Activated CD8-positive, alpha-beta T cell treated with anti-CD3 and anti-CD28 coated beads, Interleukin-2, amount 10 ng/mL, durations not matched to agents 7 days and 5 days (primary cell): ENCODE data around the gene MBOAT1. TPM values are rescaled to one million over a fixed set of nuclear protein-coding genes. Genes with fewer than 3 reads are reported as not detected.

Experiments
- ATAC-seq: fragments of 150-1000 bp; cut with Tn5 transposase; one replicate; pipeline ENCODE4 v1.10.0; 2021; ENCODE audit warnings: moderate library complexity
- CTCF ChIA-PET: fragments of 350-600 bp; sonication (Branson Sonifier 250); formaldehyde crosslinking; loops from one replicate; lab custom pipeline; 2021; ENCODE audit warnings: antibody characterized with exemption; lab: Charles Lee
- POLR2A ChIA-PET: fragments of 350-600 bp; sonication (Branson Sonifier 250); formaldehyde crosslinking; loops from one replicate; lab custom pipeline; 2021; ENCODE audit warnings: antibody characterized with exemption; lab: Charles Lee
- DNase-seq: peaks from one replicate; pipeline ENCODE4 v3.0.0-alpha.2; 2020
- H3K27ac Mint-ChIP-seq: one replicate; pipeline ENCODE4 v1.8.0; 2021; ENCODE audit warnings: mild to moderate bottlenecking, mixed read lengths
- H3K27me3 Mint-ChIP-seq: one replicate; pipeline ENCODE4 v1.8.0; 2021; ENCODE audit warnings: low read depth, mixed read lengths
- H3K36me3 Mint-ChIP-seq: one replicate; pipeline ENCODE4 v1.8.0; 2021; ENCODE audit warnings: low read depth, mixed read lengths
- H3K4me1 Mint-ChIP-seq: one replicate; pipeline ENCODE4 v1.8.0; 2021; ENCODE audit warnings: low read depth, mixed read lengths
- H3K4me3 Mint-ChIP-seq: one replicate; pipeline ENCODE4 v1.8.0; 2021; ENCODE audit warnings: mild to moderate bottlenecking, mixed read lengths
- H3K9me3 Mint-ChIP-seq: one replicate; pipeline ENCODE4 v1.8.0; 2022; ENCODE audit warnings: mixed read lengths; ENCODE audit not compliant: insufficient read depth
- total RNA-seq, 2 experiments: library from RNA; stranded (reverse); gene quantifications; one replicate each; pipeline ENCODE4 v1.2.3, GENCODE V29; 2021

The MBOAT1 gene
- total RNA-seq, 2 experiments from 2014 or later = 14.2 to 15.5 TPM

DNA sequence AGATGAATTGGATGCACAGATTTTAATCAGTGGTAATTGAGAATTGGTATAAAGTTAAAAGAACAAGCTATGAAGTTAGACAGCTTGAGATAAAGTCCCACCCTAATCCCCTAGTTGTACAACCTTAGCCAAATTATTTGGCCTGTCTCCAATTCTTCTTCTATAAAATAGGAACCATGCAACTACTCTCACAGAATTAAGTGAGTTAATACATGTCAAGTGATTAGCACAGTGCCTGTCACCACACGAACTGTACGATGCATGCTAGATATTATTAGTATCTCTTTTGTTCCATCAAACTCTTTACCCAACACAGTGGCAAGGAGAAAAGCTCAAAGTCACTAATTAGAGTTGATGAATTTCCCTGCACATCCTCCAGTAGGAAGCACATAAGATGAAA is 44.7 kb downstream of the MBOAT1 start:
- H3K27me3 Mint-ChIP-seq = no peaks in the 10 kb centered on the region
- H3K9me3 Mint-ChIP-seq = no peaks in the 10 kb centered on the region
- ATAC-seq = no peak
- peaks cover 8% of the 10 kb centered on the region for H3K36me3 Mint-ChIP-seq
- DNase-seq = no peak
- ChIA-PET POLR2A (no interaction called here), CTCF (interaction anchor here (0.9 kb wide), 1 partner anchor 41 kb away, joined by 3 read pairs; no protein-coding TSS in a partner anchor)
- H3K4me3 Mint-ChIP-seq = no peak overlapping the region
- H3K4me1 Mint-ChIP-seq = no peaks in the 10 kb centered on the region
- H3K27ac Mint-ChIP-seq = no peak overlapping the region

DNA sequence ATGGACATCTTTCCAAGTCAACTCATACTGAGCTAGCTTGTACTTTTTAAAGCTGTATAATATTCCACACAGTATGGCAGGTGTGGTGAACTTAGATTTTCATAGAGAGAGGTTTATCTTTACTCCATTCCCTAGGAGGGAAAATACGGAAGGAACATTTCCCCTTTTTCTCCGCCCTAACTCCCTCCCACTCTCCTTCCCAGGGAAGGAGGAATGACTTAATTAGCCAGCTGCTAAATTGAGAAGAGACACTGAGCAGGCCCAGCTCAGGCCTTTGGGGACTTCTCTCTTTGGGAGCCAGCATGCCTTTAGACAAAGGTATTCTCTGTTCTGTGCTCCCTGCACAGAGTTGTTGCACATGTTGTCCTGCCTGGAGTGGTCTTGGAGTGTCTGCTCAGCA is 46.1 kb downstream of the MBOAT1 start:
- Mint-ChIP-seq H3K4me1 (no peaks in the 10 kb centered on the region), H3K9me3 (no peaks in the 10 kb centered on the region), H3K36me3 (peaks cover 8% of the 10 kb centered on the region), H3K27ac (no peak overlapping the region), H3K27me3 (no peaks in the 10 kb centered on the region), H3K4me3 (no peak overlapping the region)
- no peak for DNase-seq
- no peak for ATAC-seq
- CTCF ChIA-PET = interaction anchor here (0.9 kb wide), 1 partner anchor 74 kb away, joined by 3 read pairs; no protein-coding TSS in a partner anchor
- POLR2A ChIA-PET = no interaction called here

GRCh38 chr6:20162515-20162914 is 49.8 kb downstream of the MBOAT1 start:
- Mint-ChIP-seq H3K4me3 (no peak overlapping the region), H3K36me3 (peaks cover 6% of the 10 kb centered on the region), H3K27me3 (no peaks in the 10 kb centered on the region), H3K27ac (no peak overlapping the region), H3K9me3 (no peaks in the 10 kb centered on the region), H3K4me1 (no peaks in the 10 kb centered on the region)
- DNase-seq (no peak), ATAC-seq (no peak)
- CTCF ChIA-PET = no interaction called here
- POLR2A ChIA-PET = no interaction called here

GRCh38 chr6:20160541-20161283 is 51.6 kb downstream of the MBOAT1 start:
- H3K27me3 Mint-ChIP-seq = no peaks in the 10 kb centered on the region
- ATAC-seq = no peak
- no peak overlapping the region for H3K27ac Mint-ChIP-seq
- no peak for DNase-seq
- no peaks in the 10 kb centered on the region for H3K36me3 Mint-ChIP-seq
- ChIA-PET POLR2A (no interaction called here), CTCF (no interaction called here)
- no peaks in the 10 kb centered on the region for H3K4me1 Mint-ChIP-seq
- H3K4me3 Mint-ChIP-seq = no peak overlapping the region
- no peaks in the 10 kb centered on the region for H3K9me3 Mint-ChIP-seq

DNA sequence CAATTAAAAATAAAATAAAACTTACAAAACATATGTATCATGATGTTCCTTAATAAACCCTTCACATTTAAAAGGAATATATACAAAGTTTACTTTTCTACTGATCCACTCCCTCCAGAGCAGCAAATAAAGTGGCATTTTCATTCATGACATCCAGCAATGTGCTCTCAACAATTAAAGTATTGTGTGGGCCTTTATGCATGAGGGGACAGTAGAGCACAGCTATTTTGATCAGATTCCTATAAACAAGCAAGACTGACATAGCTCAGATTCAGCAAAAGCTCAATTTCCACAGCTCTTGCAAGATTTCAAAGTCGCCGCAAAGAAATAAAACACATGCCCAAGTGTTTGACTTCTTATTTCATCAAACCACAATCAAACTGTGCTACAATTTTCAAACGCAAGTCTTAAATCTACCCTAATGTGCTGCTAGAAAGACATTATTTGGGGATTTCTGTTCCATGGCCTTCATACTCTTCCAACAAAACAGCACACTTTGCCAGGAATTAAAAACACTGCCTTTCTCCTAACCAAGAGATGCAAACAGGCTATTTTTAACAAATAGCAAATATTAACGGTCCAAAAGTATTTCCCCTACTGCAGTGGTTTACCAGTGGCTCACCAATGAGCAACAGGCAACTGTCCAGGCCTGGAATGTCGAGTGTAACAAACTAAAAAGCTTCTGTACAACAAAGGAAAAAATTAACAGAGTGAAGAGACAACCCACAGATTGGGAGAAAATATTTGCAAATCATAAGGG is 52.3 kb downstream of the MBOAT1 start:
- no peaks in the 10 kb centered on the region for H3K27me3 Mint-ChIP-seq
- no peak for ATAC-seq

DNA sequence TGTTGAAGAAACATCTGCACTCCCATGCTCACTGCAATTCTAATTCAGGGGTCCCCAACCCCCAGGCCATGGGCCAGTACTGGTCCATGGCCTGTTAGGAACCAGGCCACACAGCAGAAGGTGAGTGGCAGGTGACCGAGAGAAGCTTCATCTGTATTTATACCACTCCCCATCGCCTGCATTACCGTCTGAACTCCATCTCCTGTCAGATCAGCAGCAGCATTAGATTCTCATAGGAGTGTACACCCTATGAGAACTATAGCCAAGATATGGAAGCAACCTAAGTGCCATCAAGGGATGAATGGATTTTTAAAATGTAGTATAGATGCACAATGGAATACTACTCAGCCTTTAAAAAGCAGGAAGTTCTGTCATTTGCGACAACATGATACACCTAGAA is 53.2 kb downstream of the MBOAT1 start:
- no peak overlapping the region for H3K4me3 Mint-ChIP-seq
- DNase-seq (no peak), ATAC-seq (no peak)
- ChIA-PET POLR2A (no interaction called here), CTCF (no interaction called here)
- no peaks in the 10 kb centered on the region for H3K27me3 Mint-ChIP-seq
- H3K9me3 Mint-ChIP-seq = no peaks in the 10 kb centered on the region
- H3K4me1 Mint-ChIP-seq = no peaks in the 10 kb centered on the region
- no peak overlapping the region for H3K27ac Mint-ChIP-seq
- no peaks in the 10 kb centered on the region for H3K36me3 Mint-ChIP-seq

More for the DNA sequence above, 52.3 kb downstream of the MBOAT1 start:
- no peak overlapping the region for H3K4me3 Mint-ChIP-seq
- POLR2A ChIA-PET = no interaction called here
- CTCF ChIA-PET = no interaction called here
- no peaks in the 10 kb centered on the region for H3K4me1 Mint-ChIP-seq
- H3K9me3 Mint-ChIP-seq = no peaks in the 10 kb centered on the region
- no peak for DNase-seq
- H3K36me3 Mint-ChIP-seq = no peaks in the 10 kb centered on the region
- no peak overlapping the region for H3K27ac Mint-ChIP-seq

- DNase-seq (no peak), ATAC-seq (no peak)
- Mint-ChIP-seq H3K4me1 (no peaks in the 10 kb centered on the region), H3K27me3 (no peaks in the 10 kb centered on the region), H3K9me3 (no peaks in the 10 kb centered on the region), H3K27ac (no peak overlapping the region), H3K4me3 (no peak overlapping the region), H3K36me3 (no peaks in the 10 kb centered on the region)
- POLR2A ChIA-PET = no interaction called here
- CTCF ChIA-PET = no interaction called here
Observed at GRCh38 chr6:20158676-20159075, 53.6 kb downstream of the MBOAT1 start.

DNA sequence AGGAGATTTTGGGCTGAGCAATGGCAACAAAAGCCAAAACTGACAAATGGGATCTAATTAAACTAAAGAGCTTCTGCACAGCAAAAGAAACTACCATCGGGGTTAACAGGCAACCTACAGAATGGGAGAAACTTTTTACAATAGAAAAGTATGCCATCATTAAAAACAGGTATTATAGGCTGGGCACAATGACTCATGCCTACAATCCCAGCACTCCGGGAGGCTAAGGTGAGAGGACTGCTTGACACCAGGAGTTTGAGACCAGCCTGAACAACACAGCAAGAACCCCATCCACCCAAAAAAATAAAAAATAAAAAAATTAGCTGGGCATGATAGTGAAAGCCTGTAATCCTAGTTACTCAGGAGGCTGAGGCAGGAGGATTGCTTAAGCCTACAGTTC is 55.4 kb downstream of the MBOAT1 start:
- H3K9me3 Mint-ChIP-seq = no peaks in the 10 kb centered on the region
- POLR2A ChIA-PET = no interaction called here
- H3K27ac Mint-ChIP-seq = no peak overlapping the region
- no peaks in the 10 kb centered on the region for H3K27me3 Mint-ChIP-seq
- H3K4me1 Mint-ChIP-seq = no peaks in the 10 kb centered on the region
- H3K36me3 Mint-ChIP-seq = peaks cover 2% of the 10 kb centered on the region
- no peak for DNase-seq
- no peak for ATAC-seq
- CTCF ChIA-PET = no interaction called here
- H3K4me3 Mint-ChIP-seq = no peak overlapping the region

- CTCF ChIA-PET = no interaction called here
- H3K27me3 Mint-ChIP-seq = no peaks in the 10 kb centered on the region
- H3K36me3 Mint-ChIP-seq = peaks cover 14% of the 10 kb centered on the region
- no peaks in the 10 kb centered on the region for H3K9me3 Mint-ChIP-seq
- POLR2A ChIA-PET = no interaction called here
- no peak for DNase-seq
- no peaks in the 10 kb centered on the region for H3K4me1 Mint-ChIP-seq
- ATAC-seq = no peak
- no peak overlapping the region for H3K4me3 Mint-ChIP-seq
- H3K27ac Mint-ChIP-seq = no peak overlapping the region
Observed at GRCh38 chr6:20154753-20155152, 57.5 kb downstream of the MBOAT1 start.

DNA sequence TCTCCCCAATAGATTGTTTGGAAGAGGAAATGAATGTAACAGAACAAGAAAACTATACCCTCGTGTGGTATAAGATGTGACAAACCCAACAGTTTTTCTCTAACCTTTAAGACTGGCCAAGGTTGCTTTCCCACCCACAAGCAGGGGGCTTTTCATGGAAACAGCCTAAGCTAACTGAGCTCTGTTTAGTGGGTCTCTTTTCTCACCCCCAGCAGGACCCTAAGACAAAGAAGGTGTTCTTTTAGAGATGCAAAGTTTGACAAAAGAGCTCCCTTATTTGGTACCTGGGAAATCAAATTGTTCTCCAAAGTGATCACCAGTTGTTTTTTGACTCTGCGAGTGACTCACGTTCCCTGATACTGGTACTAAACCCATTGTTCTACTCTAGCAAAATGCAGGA is 59.1 kb downstream of the MBOAT1 start:
- no peak overlapping the region for H3K4me3 Mint-ChIP-seq
- POLR2A ChIA-PET = no interaction called here
- H3K27ac Mint-ChIP-seq = no peak overlapping the region
- no peaks in the 10 kb centered on the region for H3K27me3 Mint-ChIP-seq
- DNase-seq (no peak), ATAC-seq (no peak)
- no peaks in the 10 kb centered on the region for H3K4me1 Mint-ChIP-seq
- peaks cover 18% of the 10 kb centered on the region for H3K36me3 Mint-ChIP-seq
- no peaks in the 10 kb centered on the region for H3K9me3 Mint-ChIP-seq
- CTCF ChIA-PET = interaction anchor here (1.6 kb wide), 1 partner anchor 27 kb away, joined by 5 read pairs; no protein-coding TSS in a partner anchor

DNA sequence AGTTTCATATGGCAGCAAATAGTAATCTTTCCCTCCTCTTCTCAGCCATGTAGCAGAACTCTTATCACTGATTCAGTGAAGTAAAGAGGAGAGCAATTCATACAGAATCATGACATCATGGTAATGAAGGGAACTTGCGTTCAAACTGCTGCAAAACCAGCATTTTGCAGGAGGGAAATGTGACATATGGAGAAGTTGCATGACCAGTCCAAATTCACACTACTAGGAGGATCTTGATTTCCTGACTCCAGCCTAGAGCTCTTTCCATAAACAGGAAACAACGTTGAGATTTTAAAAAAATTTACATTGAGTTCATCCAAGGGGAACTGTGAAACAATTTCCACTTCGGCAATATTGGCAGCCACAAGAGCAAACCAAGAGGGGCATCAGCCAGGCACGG is 63.8 kb downstream of the MBOAT1 start:
- POLR2A ChIA-PET = no interaction called here
- Mint-ChIP-seq H3K27ac (no peak overlapping the region), H3K4me1 (no peaks in the 10 kb centered on the region), H3K36me3 (peaks cover 26% of the 10 kb centered on the region), H3K9me3 (no peaks in the 10 kb centered on the region), H3K4me3 (no peak overlapping the region), H3K27me3 (no peaks in the 10 kb centered on the region)
- CTCF ChIA-PET = no interaction called here
- DNase-seq (no peak), ATAC-seq (no peak)

DNA sequence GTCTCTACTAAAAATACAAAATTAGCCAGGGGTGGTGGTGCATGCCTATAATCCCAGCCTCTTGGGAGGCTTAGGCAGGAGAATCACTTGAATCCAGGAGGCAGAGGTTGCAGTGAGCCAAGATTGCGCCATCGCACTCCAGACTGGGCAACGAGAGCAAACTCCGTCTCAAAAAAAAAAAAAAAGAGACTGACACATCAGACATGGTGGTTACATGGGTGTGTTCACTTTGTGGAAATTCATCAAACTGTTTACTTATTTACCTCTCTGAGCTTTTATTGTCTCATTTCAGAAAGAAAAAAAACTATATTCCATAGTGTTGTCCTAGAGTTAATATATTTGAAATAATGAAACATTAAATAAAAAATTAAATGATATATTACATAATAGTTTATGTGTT is 64.8 kb downstream of the MBOAT1 start:
- ATAC-seq (no peak), DNase-seq (no peak)
- Mint-ChIP-seq H3K9me3 (no peaks in the 10 kb centered on the region), H3K27ac (no peak overlapping the region), H3K4me1 (no peaks in the 10 kb centered on the region), H3K36me3 (peaks cover 28% of the 10 kb centered on the region), H3K27me3 (no peaks in the 10 kb centered on the region), H3K4me3 (no peak overlapping the region)
- ChIA-PET CTCF (no interaction called here), POLR2A (no interaction called here)
